HG03039 (cell line): ENCODE data around the gene PIANP.
A peak's percentile ranks its signal among the peaks of the same experiment; 100 is the strongest.
"Not testable (repeated sequence)": the region's sequence is repeated elsewhere in the genome, so short reads cannot be mapped to it uniquely, and the experiment has no call there.

Experiments
- ATAC-seq: cut with Tn5 transposase; IDR thresholded peaks from one replicate; pipeline ENCODE4 v1.9.1; 2021; ENCODE audit warnings: mild to moderate bottlenecking, moderate library complexity; ENCODE audit not compliant: unreplicated experiment

Gene PIANP, protein sequence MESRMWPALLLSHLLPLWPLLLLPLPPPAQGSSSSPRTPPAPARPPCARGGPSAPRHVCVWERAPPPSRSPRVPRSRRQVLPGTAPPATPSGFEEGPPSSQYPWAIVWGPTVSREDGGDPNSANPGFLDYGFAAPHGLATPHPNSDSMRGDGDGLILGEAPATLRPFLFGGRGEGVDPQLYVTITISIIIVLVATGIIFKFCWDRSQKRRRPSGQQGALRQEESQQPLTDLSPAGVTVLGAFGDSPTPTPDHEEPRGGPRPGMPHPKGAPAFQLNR

DNA sequence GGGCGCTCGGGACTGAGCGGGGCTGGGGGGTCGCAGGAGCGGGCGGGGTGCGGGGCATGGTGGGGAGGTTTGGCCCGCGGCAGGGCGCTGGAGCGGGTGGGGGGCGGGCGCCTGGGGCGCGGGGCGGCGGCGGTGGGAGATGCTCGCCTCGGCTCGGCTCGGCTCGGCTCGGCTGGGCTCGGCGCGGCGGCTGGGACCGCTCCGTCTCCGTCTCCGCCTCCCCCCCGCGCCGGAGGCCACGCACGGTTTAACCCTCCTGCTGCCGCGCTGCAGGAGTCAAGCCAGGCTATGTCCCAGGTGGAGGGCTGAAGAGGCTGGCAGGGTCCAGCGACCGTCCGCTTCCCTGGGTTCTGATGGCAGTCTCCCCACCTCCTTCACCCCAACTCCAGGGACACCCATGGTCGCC lies at the start of gene PIANP:
Gene PIANP (minus strand): TSS at position 170 of the 406 bp plus-strand sequence. CDS start 2,754 bp downstream, outside the sequence.
- ATAC-seq: no peak

DNA sequence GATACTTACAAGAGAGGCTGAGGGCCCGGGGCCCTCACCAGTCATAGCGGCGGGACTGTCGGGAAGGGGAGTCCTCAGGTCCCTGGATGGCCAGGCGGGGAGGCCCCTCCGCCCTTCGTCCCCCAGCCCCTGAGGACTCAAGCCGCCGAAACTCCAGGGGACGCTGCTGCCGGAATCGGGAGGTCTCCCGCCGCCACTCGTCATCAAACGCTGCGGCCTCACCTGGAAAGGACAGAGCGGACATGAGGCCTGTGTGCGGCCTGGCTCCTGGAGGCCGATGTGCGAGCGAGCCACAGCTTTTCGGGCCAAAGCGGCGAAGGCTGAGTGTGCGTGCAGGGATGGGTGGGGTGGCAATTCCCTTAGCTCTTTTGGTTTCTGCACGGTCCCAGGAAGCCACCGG lies 48.1 kb upstream of the PIANP start:
- no peak for ATAC-seq

DNA sequence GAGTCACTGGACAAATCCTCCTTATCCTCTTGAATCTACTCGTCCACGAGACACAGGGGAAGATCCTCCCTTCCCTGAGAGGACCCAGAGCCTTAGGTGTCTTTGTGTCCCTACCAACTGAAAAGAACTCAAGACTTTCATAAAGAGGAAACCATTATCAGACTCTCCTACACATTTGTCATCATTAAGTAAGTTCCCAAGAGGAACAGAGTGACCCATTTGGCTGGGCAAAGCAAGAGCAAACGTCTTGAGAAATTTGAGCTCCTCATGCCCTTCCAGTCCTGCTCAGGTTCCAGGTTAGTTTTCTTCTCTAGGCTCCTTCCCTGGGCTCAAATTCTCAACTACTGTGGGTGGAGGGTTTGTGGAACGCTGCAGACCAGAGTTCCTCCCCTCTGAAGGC lies 46.6 kb upstream of the PIANP start:
- no peak for ATAC-seq

DNA sequence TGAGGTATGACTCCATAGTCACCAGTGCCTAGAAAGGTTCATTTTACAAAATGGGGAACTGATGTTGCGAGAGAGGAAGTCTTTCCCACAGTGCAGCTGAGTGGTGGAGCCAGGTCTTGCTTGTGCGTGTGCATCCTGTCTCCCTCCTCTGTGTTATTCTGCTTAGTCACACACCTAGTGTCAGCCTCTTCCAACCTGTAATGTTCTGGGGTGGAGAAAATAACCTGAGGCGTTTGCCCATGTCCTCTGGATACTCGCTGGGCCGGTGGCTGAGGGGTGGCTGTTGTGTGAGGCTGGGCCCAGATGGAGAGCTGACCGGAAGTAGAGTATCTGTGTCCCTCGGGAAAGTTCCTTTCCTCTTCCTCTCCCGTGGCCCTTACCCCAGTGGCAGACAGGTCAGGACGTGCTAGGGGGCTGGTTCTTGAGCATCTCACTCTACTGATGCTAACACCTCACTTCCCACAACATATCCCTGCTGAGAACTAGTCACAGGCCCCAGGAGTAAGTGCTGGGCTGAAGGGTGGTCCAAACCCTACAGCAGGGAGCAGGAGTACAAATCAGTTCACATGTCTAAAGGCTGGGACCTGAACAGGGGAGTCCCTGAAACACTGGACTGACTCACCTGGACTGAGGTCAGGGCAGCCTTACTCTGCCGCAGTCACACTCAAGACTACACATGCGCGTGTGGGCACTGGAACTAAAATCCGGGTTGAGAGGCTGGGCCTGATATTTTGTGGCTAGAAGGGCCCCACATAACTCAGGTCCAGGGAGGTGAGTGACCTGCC lies 45.3 kb upstream of the PIANP start:
- ATAC-seq: no peak

DNA sequence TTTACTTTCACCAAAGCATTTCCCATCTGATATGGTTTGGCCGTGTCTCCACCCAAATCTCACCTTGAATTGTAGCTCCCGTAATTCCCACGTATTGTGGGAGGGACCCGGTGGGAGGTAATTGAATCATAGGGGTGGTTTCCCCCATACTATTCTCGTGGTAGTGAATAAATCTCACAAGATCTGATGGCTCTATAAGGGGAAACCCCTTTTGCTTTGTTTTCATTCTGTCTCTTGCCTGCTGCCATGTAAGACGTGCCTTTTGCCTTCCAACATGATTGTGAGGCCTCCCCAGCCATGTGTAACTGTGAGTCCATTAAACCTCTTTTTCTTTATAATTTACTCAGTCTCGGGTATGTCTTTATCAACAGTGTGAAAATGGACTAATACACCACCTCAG lies 42.7 kb upstream of the PIANP start:
- not testable (repeated sequence) for ATAC-seq

DNA sequence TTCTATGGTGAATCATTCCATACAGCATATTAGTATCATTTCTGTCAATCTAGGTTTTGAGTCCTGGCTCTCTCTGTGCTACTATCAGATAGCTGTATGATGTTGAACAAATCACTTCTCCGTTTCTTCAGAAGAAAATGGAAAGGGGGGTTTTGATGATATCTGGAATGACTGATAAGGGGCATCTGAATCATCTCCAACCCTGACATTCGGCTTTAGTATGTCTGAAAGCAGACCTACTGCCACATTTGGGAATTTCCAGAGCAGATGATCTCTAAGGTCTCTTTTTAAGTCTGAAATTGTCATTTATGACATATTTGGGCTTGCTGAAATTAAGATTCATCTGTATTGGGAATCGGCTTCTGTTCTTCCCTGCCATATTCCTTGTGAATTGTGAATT lies 42.2 kb upstream of the PIANP start:
- ATAC-seq: no peak

DNA sequence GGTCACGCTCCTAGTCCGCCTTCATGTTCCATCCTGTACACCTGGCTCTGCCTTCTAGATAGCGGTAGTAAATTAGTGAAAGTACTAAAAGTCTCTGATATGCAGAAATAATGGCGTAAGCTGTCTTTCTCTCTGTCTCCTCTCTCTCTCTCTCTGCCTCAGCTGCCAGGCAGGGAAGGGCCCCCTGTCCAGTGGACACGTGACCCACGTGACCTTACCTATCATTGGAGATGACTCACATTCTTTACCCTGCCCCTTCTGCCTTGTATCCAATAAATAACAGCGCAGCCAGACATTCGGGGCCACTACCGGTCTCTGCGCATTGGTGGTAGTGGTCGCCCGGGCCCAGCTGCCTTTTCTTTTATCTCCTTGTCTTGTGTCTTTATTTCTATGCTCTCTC lies 41.5 kb upstream of the PIANP start:
- ATAC-seq: not testable (repeated sequence)

DNA sequence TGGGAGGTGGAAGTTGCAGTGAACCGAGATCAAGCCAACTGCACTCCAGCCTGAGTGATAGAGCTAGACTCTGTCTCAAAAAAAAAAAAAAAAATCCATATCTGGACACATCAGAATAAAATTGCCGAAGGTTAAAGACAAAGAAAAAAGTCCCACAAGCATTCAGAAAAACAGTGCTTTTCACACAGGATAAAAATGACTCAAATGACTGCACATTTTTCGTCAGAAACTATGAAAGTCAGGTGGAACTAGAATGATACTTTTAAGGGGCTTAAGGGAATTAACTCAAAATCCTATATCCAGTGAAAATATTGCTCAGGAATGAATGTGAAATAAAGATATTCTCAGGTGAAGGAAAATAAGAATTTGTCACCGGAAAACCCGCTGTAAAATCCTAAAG lies 36.1 kb upstream of the PIANP start:
- ATAC-seq: no peak

DNA sequence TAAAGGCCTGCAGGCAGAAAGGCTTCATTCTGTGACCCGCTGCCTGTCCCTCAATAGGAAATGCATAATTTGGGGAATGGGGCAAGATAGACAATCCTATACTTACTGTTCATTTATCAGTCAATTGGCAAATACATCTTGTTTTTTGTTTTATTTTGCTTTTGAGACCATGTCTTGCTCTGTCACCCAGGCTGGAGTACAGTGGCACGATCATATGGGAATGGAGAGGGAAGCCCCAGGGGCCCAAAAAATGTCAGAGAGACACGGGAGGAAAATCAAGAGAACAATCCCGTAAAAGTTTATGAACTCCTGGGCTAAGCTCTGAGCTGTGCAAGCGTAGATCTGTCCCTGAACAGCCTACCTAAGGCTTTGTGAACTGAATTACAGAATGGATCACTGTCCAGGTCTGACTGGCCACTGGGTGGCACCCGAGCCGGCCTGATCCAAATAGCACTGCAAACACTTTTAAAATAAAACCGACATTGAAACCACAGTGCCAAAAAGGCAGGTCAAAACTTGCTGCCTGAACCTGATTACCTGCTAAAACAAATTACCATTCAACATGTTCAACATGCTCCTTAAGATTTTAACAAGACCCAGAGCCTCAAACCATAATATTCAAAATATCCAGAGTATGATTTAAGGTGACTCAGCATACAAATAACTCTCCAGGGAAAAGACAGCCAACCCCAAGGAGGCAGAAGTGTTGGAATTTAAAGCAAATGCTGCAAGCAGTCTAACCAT lies 35.0 kb upstream of the PIANP start:
- ATAC-seq: no peak

DNA sequence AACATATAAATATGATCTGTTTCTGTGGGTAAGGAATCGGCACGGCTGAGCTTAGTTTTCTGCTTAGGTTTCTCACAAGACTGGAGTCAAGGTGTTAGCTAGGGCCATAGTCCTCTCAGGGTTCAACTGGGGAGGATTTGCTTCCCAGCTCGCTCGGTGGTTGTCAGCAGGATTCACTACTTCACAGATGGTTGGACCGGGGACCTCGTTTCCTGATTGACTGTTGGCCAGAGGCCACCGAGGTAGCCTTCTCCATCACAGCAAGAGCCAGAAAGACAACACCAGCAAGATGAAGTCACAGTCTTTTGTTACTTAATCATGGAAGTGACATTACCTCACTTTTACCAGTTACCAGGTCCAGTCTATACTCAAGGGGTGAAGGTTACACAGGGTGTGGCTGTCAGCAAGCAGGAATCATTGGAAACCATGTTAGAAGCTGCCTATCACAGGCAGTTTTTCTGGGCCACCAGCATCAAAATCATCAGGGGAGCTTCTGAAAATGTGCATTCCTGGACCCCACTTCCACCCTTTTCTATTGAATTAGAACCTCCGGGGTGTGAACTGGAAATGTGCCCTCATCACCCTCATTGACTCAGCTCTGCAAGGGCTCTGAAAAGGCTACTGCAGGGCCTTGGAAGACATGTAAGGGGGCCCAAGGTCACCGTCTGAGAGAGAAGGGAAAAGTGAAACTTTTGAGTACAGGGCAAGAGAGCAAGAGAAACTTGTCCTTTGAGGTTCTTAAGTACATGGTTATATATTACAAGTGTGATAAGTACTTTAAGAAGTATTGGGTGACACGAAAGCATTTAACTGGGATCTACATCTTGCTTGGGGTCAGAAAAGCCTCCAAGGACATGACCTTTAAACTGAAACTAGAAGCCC lies 34.1 kb upstream of the PIANP start:
- no peak for ATAC-seq

DNA sequence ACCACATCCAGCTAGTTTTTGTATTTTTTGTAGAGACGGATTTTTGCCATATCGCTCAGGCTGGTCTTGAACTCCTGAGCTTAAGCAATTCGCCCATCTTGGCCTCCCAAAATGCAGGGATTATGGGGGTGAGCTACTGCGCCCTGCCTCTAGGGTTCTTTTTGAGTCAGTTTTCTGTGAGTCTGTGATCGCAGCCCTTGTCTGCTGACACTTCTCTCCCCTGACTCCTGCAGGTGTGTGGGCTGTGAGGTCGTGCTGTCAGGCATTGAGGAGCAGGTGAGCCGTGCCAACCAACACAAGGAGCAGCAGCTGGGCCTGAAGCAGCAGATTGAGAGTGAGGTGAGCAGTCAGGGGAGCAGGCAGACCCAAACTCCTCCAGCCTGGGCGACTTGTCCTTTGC lies 29.6 kb upstream of the PIANP start:
- ATAC-seq: no peak

DNA sequence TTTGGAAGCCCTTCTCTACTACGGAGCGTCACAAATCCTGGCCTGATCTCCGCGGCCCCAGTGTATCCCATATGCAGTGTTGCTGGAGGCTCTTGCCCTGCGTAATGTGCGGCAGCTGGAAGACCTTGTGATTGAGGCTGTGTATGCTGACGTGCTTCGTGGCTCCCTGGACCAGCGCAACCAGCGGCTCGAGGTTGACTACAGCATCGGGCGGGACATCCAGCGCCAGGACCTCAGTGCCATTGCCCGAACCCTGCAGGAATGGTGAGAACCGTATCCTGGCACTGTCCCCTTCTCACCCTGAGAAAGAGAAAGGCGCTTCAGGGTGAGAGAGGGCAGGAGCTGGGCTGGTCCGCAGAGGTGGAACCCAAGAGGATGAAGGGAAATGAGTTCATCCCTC lies 28.6 kb upstream of the PIANP start:
- no peak for ATAC-seq

DNA sequence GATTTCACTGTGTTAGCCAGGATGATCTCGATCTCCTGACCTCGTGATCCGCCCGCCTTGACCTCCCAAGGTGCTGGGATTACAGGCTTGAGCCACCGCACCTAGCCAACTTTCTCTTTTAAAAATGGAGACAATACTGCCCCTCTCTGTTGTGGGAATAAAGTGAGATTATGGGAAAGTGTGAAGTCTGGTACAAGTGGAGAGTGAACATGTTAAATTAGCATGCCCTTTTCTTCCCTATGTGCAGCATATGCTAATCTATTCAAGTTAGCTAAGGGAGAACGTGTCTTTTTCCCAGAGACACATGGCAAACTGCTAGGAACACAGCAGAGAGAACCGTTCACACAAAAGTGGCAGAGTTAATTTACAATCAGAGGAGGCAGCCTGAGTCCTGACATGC lies 24.7 kb upstream of the PIANP start:
- ATAC-seq: no peak

DNA sequence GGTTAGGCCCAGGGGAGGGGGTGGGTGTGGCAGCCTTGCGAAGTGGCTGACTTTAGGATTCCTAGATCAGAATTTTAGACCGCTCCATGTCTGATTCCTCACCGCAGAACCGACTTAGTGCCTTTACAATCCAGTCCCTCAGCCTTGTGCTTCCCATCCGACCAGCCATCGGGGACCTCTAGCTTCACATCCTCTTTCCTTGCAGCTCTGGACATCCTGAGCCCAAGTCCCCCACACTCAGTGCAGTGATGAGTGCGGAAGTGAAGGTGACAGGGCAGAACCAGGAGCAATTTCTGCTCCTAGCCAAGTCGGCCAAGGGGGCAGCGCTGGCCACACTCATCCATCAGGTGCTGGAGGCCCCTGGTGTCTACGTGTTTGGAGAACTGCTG lies 23.8 kb upstream of the PIANP start:
- ATAC-seq: peak; percentile 8

DNA sequence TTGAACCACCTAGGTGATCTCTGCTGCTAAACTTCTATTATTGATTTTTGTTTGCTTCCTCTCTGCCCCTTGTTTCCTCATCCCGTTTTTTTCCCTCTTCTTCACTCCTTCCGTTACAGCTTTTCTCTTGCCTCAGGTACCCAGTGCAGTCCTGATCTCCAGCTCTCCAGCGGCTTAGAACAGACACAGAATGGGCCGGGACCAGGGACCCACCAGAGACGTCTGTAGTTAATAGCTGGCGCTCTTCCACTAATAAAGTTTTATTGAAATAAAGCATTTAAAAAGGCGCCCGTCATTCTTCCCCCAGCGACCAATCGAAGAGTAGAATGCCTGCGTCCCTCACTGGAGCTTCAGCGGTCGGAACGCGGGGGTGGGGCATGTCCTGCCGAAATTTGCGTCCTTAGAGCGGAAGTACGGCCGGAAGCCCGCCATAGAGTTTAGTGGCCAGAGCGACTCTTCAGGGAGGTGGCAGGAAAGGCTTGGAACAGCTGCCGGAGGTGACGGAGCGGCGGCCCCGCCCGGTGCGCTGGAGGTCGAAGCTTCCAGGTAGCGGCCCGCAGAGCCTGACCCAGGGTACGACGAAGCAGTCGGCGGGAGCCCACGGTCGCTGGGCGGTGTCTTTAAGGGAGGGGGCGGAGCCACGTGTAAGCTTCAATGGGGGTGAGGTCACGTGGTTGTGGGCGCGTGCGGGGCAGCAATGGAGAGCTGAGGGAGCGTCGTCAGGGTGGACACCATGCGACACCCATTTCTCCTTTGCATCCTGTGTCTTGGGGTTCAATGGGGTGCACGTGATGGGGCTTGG lies 23.2 kb upstream of the PIANP start, which contains the start of gene COPS7A:
Gene COPS7A (plus strand): TSS at position 440 of the 802 bp plus-strand sequence. CDS start 611 bp downstream, outside the sequence.
- peak; percentile 91 for ATAC-seq

DNA sequence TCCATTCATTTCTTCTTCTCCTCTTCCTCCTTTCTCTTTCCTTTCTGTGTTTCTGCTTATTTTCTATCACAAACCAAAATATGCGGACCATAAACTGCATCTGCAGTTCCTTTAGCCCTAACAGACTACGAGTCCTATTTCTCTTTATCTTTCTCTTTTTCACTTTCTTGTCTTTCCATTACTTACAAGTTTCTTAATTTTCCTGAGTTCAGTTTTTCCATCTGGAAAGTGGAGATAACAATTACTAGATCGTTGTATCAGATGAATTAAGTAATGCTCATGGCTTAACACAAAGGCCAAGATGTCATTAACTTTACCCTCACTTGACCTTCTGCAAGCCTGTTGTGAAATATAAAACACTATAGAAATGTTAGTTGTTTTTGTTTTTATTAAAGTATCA lies 22.2 kb upstream of the PIANP start:
- no peak for ATAC-seq

DNA sequence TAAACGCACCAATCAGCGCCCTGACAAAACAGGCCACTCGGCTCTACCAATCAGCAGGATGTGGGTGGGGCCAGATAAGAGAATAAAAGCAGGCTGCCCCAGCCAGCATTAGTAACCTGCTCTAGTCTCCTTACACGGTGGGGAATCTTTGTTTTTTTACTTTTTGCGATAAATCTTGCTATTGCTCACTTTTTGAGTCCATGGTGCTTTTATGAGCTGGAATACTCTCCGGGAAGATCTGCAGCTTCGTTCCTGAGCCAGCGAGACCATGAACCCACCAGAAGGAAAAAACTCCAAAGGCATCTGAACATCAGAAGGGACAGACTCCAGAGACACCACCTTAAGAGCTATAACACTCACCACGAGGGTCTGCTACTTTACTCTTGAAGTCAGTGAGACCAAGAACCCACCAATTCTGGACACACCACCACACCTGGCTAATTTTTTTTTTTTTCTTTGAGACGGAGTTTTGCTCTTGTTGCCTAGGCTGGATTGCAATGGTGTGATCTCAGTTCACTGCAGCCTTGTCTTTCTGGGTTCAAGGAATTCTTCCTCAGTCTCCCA lies 16.3 kb upstream of the PIANP start:
- no peak for ATAC-seq

DNA sequence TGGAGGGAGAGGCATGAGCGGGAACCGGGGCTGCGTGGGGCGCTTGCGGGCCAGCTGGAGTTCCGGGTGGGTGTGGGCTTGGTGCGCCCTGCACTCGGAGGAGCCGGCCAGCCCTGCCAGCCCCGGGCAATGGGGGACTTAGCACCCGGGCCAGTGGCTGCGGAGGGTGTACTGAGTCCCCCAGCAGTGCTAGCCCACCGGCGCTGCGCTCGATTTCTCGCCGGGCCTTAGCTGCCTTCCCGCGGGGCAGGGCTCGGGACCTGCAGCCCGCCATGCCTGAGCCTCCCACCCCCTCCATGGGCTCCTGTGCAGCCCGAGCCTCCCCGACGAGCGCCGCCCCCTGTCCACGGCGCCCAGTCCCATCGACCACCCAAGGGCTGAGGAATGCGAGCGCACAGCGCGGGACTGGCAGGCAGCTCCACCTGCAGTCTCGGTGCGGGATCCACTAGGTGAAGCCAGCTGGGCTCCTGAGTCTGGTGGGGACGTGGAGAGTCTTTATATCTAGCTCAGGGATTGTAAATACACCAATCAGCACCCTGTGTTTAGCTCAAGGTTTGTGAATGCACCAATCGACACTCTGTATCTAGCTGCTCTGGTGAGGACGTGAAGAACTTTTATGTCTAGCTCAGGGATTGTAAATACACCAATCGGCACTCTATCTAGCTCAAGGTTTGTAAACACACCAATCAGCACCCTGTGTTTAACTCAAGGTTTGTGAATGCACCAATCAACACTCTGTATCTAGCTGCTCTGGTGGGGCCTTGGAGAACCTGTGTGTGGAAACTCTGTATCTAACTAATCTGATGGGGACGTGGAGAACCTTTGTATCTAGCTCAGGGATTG lies 15.6 kb upstream of the PIANP start:
- not testable (repeated sequence) for ATAC-seq

DNA sequence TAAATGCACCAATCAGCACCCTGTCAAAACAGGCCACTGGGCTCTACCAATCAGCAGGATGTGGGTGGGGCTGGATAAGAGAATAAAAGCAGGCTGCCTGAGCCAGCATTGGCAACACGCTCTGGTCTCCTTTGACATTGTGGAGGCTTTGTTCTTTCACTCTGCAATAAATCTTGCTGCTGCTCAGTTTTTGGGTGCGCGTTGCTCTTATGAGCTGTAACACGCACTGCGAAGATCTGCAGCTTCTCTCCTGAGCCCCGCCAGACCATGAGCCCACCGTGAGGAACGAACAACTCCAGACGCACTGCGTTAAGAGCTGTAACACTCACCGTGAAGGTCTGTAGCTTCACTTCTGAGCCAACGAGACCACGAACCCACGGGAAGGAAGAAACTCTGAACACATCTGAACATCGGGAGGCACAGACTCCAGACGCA lies 8.4 kb upstream of the PIANP start:
- ATAC-seq: no peak
